MCF 10A (cell line): ENCODE results near the gene PPP2R3A. TPM values are rescaled to one million over a fixed set of nuclear protein-coding genes. Genes with fewer than 3 reads are reported as not detected.
A peak's percentile ranks its signal among the peaks of the same experiment; 100 is the strongest.

Source experiments
- BruUV-seq: library from RNA; stranded (reverse); fragments of 400-500 nt; replicated peaks from 2 replicates; lab custom pipeline; 2021; lab: Mats Ljungman, UMichigan
- CTCF ChIA-PET: fragments of 300-600 bp; sonication (Branson Sonifier 250); formaldehyde crosslinking; extraction: SDS; loops from one replicate; lab custom pipeline; 2021; ENCODE audit warnings: antibody characterized with exemption, inconsistent platforms; lab: Yijun Ruan, JAX
- POLR2A ChIA-PET: fragments of 300-600, 350-650 bp; sonication (Branson Sonifier 250); formaldehyde crosslinking; extraction: SDS; loops from one replicate; lab custom pipeline; 2020; ENCODE audit warnings: antibody characterized with exemption, inconsistent platforms; lab: Yijun Ruan, JAX
- DNase-seq: peaks from one replicate; pipeline ENCODE4 v3.0.0-alpha.2; 2018; ENCODE audit not compliant: unreplicated experiment
- H3K27ac Mint-ChIP-seq: one replicate; pipeline ENCODE4 v1.8.0; 2022; ENCODE audit warnings: mild to moderate bottlenecking, low read depth, mixed read lengths; ENCODE audit not compliant: unreplicated experiment
- H3K27me3 Mint-ChIP-seq: one replicate; pipeline ENCODE4 v1.8.0; 2022; ENCODE audit warnings: mixed read lengths; ENCODE audit not compliant: insufficient read depth, unreplicated experiment
- H3K36me3 Mint-ChIP-seq: one replicate; pipeline ENCODE4 v1.8.0; 2022; ENCODE audit warnings: mild to moderate bottlenecking, moderate library complexity, mixed read lengths; ENCODE audit not compliant: insufficient read depth, unreplicated experiment
- H3K4me1 Mint-ChIP-seq: one replicate; pipeline ENCODE4 v1.8.0; 2022; ENCODE audit warnings: mixed read lengths; ENCODE audit not compliant: insufficient read depth, unreplicated experiment
- H3K4me3 Mint-ChIP-seq: one replicate; pipeline ENCODE4 v1.8.0; 2022; ENCODE audit warnings: mild to moderate bottlenecking, moderate library complexity, mixed read lengths; ENCODE audit not compliant: unreplicated experiment
- H3K9me3 Mint-ChIP-seq: one replicate; pipeline ENCODE4 v1.8.0; 2022; ENCODE audit warnings: mixed read lengths; ENCODE audit not compliant: unreplicated experiment
- intact Hi-C: fragments of 100-400 bp; cut with micrococcal nuclease; formaldehyde crosslinking; loops from 2 replicates; pipeline ENCODE4 v1.14.1; 2022
- total RNA-seq: library from RNA; stranded (reverse); gene quantifications from 2 replicates; pipeline ENCODE4 v1.2.3, GENCODE V29; 2022
- TF ChIP-seq, protein P1 (sequence below): fragments of 200-600 bp; IDR thresholded peaks from one replicate; pipeline ENCODE4 v1.8.0; 2022; ENCODE audit warnings: antibody characterized with exemption, mild to moderate bottlenecking; ENCODE audit not compliant: unreplicated experiment

The PPP2R3A gene
- total RNA-seq, 1 experiment from 2014 or later: 7.5 TPM

DNA sequence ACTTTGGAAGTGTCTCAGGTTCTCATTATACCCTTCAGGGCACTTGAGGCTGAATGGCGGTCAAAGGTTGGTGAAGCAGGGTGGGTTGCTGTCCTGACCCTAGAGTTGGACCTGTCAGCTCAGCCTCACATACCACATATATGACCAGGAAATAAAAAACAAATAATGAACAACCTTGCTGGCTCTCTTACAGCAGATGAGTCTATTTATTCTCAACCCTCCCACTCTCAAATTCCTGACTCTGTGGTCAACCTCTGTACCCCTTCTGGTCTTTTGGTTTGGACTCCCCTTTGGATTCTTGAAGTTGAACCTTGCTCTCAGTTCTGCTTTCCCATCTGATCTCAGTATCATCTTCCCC, 16.9 kb downstream of the PPP2R3A start:
- ChIA-PET CTCF (no interaction called here), POLR2A (interaction anchor here (0.7 kb wide), 1 partner anchor 10 kb away, joined by 3 read pairs; no protein-coding TSS in a partner anchor)
- intact Hi-C loops: no loop called here
- H3K36me3 Mint-ChIP-seq: no peaks in the 10 kb centered on the region
- no peak overlapping the region for H3K4me3 Mint-ChIP-seq
- peaks cover 21% of the 10 kb centered on the region for H3K4me1 Mint-ChIP-seq
- no peaks in the 10 kb centered on the region for H3K27me3 Mint-ChIP-seq
- DNase-seq: no peak
- no TSS peak for BruUV-seq
- H3K9me3 Mint-ChIP-seq: no peaks in the 10 kb centered on the region
- peak overlapping the region; percentile 36 for H3K27ac Mint-ChIP-seq
- TF ChIP-seq, protein P1, sequence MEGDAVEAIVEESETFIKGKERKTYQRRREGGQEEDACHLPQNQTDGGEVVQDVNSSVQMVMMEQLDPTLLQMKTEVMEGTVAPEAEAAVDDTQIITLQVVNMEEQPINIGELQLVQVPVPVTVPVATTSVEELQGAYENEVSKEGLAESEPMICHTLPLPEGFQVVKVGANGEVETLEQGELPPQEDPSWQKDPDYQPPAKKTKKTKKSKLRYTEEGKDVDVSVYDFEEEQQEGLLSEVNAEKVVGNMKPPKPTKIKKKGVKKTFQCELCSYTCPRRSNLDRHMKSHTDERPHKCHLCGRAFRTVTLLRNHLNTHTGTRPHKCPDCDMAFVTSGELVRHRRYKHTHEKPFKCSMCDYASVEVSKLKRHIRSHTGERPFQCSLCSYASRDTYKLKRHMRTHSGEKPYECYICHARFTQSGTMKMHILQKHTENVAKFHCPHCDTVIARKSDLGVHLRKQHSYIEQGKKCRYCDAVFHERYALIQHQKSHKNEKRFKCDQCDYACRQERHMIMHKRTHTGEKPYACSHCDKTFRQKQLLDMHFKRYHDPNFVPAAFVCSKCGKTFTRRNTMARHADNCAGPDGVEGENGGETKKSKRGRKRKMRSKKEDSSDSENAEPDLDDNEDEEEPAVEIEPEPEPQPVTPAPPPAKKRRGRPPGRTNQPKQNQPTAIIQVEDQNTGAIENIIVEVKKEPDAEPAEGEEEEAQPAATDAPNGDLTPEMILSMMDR: no peak

DNA sequence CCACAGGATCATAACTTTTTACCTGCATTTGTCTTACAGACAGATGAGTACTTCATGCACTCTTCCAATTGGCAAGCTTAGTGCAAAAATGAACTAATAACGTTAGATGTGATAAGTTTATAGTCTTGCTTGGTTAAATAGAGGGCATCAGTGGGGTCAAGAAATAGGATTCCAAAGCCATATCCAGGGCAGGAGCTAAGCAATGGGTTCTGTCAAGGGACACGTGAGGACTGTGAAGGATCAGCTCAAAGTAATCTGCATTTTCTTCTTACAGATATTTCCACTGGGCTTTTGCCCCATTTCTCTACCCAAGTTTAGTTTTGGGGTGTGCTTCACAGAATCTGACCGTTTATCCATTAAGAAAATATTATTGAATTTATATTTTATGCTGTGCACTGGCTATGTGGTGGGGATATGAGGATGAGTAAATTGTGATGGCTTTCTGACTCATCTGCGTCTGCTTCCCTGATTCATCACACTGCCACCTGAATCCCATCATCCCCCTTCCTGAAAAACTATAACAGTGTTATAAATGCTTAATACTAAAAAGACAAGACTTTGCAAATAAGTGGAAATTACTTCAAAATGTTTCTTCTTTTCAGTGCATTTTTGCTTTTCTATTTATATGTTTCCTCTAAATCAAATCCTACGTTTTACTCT, 17.5 kb downstream of the PPP2R3A start:
- ChIA-PET POLR2A (interaction anchor here (0.7 to 1.1 kb wide), 2 partner anchors 9 to 268 kb away, joined by 3 read pairs; no protein-coding TSS in a partner anchor), CTCF (interaction anchor here (1.0 to 1.1 kb wide), 2 partner anchors 60 to 87 kb away, joined by 3 read pairs; no protein-coding TSS in a partner anchor)
- no peak overlapping the region for H3K4me3 Mint-ChIP-seq
- no peaks in the 10 kb centered on the region for H3K36me3 Mint-ChIP-seq
- peak; percentile 47 for DNase-seq
- intact Hi-C loops: loop anchor here (1.0 kb wide), 1 partner anchor 16 kb away; no protein-coding TSS in a partner anchor
- H3K27ac Mint-ChIP-seq: peak overlapping the region; percentile 36
- BruUV-seq: no TSS peak
- no peaks in the 10 kb centered on the region for H3K27me3 Mint-ChIP-seq
- TF ChIP-seq, protein P1: no peak
- no peaks in the 10 kb centered on the region for H3K9me3 Mint-ChIP-seq
- peaks cover 21% of the 10 kb centered on the region for H3K4me1 Mint-ChIP-seq

DNA sequence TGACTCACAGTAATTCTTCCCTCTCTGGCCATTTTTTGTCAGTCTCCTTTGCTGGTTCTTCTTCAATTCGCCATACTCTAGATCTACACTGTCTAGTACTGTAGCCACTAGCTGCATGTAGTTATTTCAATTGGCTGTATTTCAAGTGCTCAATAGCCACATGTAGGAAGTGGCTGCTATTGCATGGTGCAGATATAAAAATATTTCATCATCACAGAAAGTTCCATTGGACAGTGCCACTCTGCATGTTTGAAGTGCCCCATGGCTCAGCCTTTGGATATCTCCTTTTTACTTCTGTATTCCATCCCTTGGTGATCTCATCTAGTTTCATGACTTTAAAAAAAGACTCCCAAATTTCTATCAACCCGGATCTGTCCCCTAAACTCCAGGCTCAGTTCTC, 22.1 kb downstream of the PPP2R3A start:
- Mint-ChIP-seq H3K27me3 (no peaks in the 10 kb centered on the region), H3K36me3 (no peaks in the 10 kb centered on the region), H3K9me3 (no peaks in the 10 kb centered on the region), H3K4me3 (no peak overlapping the region), H3K4me1 (peaks cover 21% of the 10 kb centered on the region), H3K27ac (no peak overlapping the region)
- no TSS peak for BruUV-seq
- intact Hi-C loops: no loop called here
- ChIA-PET CTCF (no interaction called here), POLR2A (no interaction called here)
- TF ChIP-seq, protein P1: no peak
- peak; percentile 24 for DNase-seq

DNA sequence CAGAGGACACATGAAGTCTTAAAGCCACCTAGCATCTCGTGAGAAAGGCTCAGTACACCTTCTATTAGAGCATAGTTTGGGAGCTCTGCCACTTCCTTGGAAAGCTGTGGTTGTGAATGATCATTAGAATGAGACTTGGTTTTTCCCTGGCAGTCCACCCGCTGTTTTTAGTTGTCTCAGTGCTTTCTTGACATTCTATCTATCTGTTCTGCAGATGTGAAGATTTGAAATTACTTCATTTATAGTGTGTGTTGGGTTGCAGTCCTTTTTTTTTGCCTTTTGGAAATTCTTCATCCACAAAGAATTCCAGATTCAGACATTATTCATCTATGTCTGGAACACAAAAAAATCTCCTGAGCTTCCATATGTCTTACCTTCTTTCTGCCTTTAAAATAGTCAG, 23.7 kb downstream of the PPP2R3A start:
- Mint-ChIP-seq H3K36me3 (no peaks in the 10 kb centered on the region), H3K27ac (no peak overlapping the region), H3K9me3 (no peaks in the 10 kb centered on the region), H3K4me1 (peaks cover 16% of the 10 kb centered on the region), H3K27me3 (no peaks in the 10 kb centered on the region), H3K4me3 (no peak overlapping the region)
- DNase-seq: no peak
- BruUV-seq: no TSS peak
- intact Hi-C loops: no loop called here
- ChIA-PET POLR2A (interaction anchor here (1.7 kb wide), 3 partner anchors 11 to 62 kb away, joined by 4 read pairs; no protein-coding TSS in a partner anchor), CTCF (interaction anchor here (0.6 to 1.9 kb wide), 5 partner anchors 12 to 1389 kb away, joined by 3 to 7 read pairs (median 3); no protein-coding TSS in a partner anchor)
- TF ChIP-seq, protein P1: no peak
